ENCODE data around the gene YPEL5.

Gene YPEL5

GRCh38 chr2:30139131-30139870 is 7.5 kb upstream of the YPEL5 start:
- DNase-seq: peak; percentile 66

- DNase-seq: no peak
Observed at GRCh38 chr2:30141136-30141535, 5.7 kb upstream of the YPEL5 start.

GRCh38 chr2:30144260-30144659 is 2.5 kb upstream of the YPEL5 start:
- no peak for DNase-seq

GRCh38 chr2:30144951-30145350 is 1.9 kb upstream of the YPEL5 start:
- DNase-seq: peak; percentile 51

- no peak for DNase-seq
Observed at GRCh38 chr2:30145826-30146336, 926 bp upstream of the YPEL5 start.

GRCh38 chr2:30147196-30147714 is 448 bp downstream of the YPEL5 start:
- no peak for DNase-seq

- DNase-seq: peak; percentile 82
Observed at GRCh38 chr2:30147715-30148610, 1.2 kb downstream of the YPEL5 start.

GRCh38 chr2:30148850-30149249 is 2.0 kb downstream of the YPEL5 start:
- DNase-seq: peak; percentile 39

- peak; percentile 43 for DNase-seq
Observed at GRCh38 chr2:30149513-30149912, 2.7 kb downstream of the YPEL5 start.

GRCh38 chr2:30149976-30150375 is 3.2 kb downstream of the YPEL5 start:
- peak; percentile 21 for DNase-seq

- DNase-seq: peak; percentile 38
Observed at GRCh38 chr2:30150786-30151185, 4.0 kb downstream of the YPEL5 start.

- peak; percentile 20 for DNase-seq
Observed at GRCh38 chr2:30152385-30152784, 5.6 kb downstream of the YPEL5 start.

GRCh38 chr2:30155202-30155601 is 8.4 kb downstream of the YPEL5 start:
- DNase-seq: peak; percentile 10

GRCh38 chr2:30155889-30156658 is 9.3 kb downstream of the YPEL5 start:
- DNase-seq: peak; percentile 23

GRCh38 chr2:30157616-30158015 is 10.8 kb downstream of the YPEL5 start:
- DNase-seq: peak; percentile 20

- no peak for DNase-seq
Observed at GRCh38 chr2:30159766-30160165, 13.0 kb downstream of the YPEL5 start.

- DNase-seq: peak; percentile 53
Observed at GRCh38 chr2:30161929-30162706, 15.3 kb downstream of the YPEL5 start.

- peak; percentile 55 for DNase-seq
Observed at GRCh38 chr2:30162806-30163205, 16.0 kb downstream of the YPEL5 start.

GRCh38 chr2:30164131-30164925 is 17.5 kb downstream of the YPEL5 start:
- peak; percentile 38 for DNase-seq

GRCh38 chr2:30165050-30165520 is 18.3 kb downstream of the YPEL5 start:
- DNase-seq: peak; percentile 88

- no peak for DNase-seq
Observed at GRCh38 chr2:30165617-30166016, 18.8 kb downstream of the YPEL5 start.
